A549 (cell line): ENCODE data around the gene ADARB2.

ENCODE experiments used
- POLR2A ChIP-seq: IDR thresholded peaks from 2 replicates; pipeline ENCODE4 v1.6.1; 2012; ENCODE audit warnings: mild to moderate bottlenecking, low read length
- ZFP36 ChIP-seq: fragments of 450-650 bp; IDR thresholded peaks from 2 replicates; pipeline ENCODE4 v1.6.1; 2014; ENCODE audit warnings: borderline replicate concordance; ENCODE audit not compliant: partially characterized antibody
- TF ChIP-seq, protein P1 (sequence below): fragments of >200 bp; sonication (Bioruptor Twin); formaldehyde crosslinking; IDR thresholded peaks from 3 replicates; pipeline ENCODE4 v1.5.1; 2016
- TF ChIP-seq, protein P2 (sequence below): fragments of 150-350 bp; IDR thresholded peaks from 2 replicates; pipeline ENCODE4 v1.6.1; 2014; ENCODE audit warnings: low read depth, mild to moderate bottlenecking, low read length
- TF ChIP-seq, protein P3 (sequence below): fragments of 450-650 bp; IDR thresholded peaks from 2 replicates; pipeline ENCODE4 v1.6.1; 2014; ENCODE audit warnings: antibody characterized with exemption

DNA sequence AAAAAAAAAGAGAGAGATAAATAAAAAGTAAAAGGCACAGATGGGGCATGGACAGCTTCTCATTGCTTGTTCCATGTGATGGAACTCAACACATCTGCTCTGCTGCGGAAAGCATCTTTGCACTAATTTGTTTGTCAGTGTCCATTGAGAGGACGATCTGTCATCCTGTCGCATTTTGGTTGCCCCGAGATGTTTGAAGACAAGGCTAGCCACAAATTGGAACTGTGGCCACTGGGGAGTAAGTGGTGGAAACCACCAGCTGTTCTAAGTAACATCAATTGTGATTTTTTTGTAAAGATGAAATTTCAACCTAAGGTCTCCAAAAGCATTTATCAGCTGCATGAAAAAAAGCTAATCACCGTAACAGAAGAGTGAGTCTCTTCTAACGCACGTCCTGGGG lies 312.7 kb downstream of the ADARB2 start:
- TF ChIP-seq, protein P1, sequence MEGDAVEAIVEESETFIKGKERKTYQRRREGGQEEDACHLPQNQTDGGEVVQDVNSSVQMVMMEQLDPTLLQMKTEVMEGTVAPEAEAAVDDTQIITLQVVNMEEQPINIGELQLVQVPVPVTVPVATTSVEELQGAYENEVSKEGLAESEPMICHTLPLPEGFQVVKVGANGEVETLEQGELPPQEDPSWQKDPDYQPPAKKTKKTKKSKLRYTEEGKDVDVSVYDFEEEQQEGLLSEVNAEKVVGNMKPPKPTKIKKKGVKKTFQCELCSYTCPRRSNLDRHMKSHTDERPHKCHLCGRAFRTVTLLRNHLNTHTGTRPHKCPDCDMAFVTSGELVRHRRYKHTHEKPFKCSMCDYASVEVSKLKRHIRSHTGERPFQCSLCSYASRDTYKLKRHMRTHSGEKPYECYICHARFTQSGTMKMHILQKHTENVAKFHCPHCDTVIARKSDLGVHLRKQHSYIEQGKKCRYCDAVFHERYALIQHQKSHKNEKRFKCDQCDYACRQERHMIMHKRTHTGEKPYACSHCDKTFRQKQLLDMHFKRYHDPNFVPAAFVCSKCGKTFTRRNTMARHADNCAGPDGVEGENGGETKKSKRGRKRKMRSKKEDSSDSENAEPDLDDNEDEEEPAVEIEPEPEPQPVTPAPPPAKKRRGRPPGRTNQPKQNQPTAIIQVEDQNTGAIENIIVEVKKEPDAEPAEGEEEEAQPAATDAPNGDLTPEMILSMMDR, result no peak
- TF ChIP-seq POLR2A (no peak), ZFP36 (no peak)
- TF ChIP-seq, protein P2, sequence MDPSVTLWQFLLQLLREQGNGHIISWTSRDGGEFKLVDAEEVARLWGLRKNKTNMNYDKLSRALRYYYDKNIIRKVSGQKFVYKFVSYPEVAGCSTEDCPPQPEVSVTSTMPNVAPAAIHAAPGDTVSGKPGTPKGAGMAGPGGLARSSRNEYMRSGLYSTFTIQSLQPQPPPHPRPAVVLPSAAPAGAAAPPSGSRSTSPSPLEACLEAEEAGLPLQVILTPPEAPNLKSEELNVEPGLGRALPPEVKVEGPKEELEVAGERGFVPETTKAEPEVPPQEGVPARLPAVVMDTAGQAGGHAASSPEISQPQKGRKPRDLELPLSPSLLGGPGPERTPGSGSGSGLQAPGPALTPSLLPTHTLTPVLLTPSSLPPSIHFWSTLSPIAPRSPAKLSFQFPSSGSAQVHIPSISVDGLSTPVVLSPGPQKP, result no peak
- TF ChIP-seq, protein P3, sequence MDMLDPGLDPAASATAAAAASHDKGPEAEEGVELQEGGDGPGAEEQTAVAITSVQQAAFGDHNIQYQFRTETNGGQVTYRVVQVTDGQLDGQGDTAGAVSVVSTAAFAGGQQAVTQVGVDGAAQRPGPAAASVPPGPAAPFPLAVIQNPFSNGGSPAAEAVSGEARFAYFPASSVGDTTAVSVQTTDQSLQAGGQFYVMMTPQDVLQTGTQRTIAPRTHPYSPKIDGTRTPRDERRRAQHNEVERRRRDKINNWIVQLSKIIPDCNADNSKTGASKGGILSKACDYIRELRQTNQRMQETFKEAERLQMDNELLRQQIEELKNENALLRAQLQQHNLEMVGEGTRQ, result no peak
